Limb (tissue), 2 donors: ENCODE measurements around the gene RPS6KA4.
"Not testable (repeated sequence)": the region's sequence is repeated elsewhere in the genome, so short reads cannot be mapped to it uniquely, and the experiment has no call there.

Experiments
- DNase-seq, 2 donors: peaks; one replicate each; pipeline ENCODE4 v3.0.0-alpha.2; 2016; ENCODE audit errors: extremely low spot score in 2 of 2

Gene RPS6KA4

GRCh38 chr11:64415996-64416728 lies 57.2 kb downstream of the RPS6KA4 start:
- no peak for DNase-seq

GRCh38 chr11:64418233-64418632 lies 59.3 kb downstream of the RPS6KA4 start:
- DNase-seq = not testable (repeated sequence)

GRCh38 chr11:64419257-64419790 lies 60.4 kb downstream of the RPS6KA4 start:
- no peak for DNase-seq

GRCh38 chr11:64419818-64420485 lies 61.0 kb downstream of the RPS6KA4 start:
- DNase-seq = no peak
